Activated CD4-positive, alpha-beta memory T cell treated with anti-CD3 and anti-CD28 coated beads for 36 hours (primary cell): ENCODE measurements around the gene METTL15. TPM values are rescaled to one million over a fixed set of nuclear protein-coding genes. Genes with fewer than 3 reads are reported as not detected.
"Not testable (repeated sequence)": the region's sequence is repeated elsewhere in the genome, so short reads cannot be mapped to it uniquely, and the experiment has no call there.

Experiments
- CTCF ChIA-PET: fragments of 350-600 bp; sonication (Branson Sonifier 250); formaldehyde crosslinking; loops from one replicate; lab custom pipeline; 2021; ENCODE audit warnings: antibody characterized with exemption, inconsistent platforms; lab: Charles Lee
- POLR2A ChIA-PET: fragments of 350-600 bp; sonication (Branson Sonifier 250); formaldehyde crosslinking; loops from one replicate; lab custom pipeline; 2021; ENCODE audit warnings: antibody characterized with exemption; lab: Charles Lee
- DNase-seq: peaks from one replicate; pipeline ENCODE4 v3.0.0-alpha.2; 2020
- H3K27ac Mint-ChIP-seq: one replicate; pipeline ENCODE4 v1.8.0; 2021; ENCODE audit warnings: mixed read lengths
- H3K27me3 Mint-ChIP-seq: one replicate; pipeline ENCODE4 v1.8.0; 2021; ENCODE audit warnings: mixed read lengths
- H3K36me3 Mint-ChIP-seq: one replicate; pipeline ENCODE4 v1.8.0; 2021; ENCODE audit warnings: mixed read lengths
- H3K4me1 Mint-ChIP-seq: one replicate; pipeline ENCODE4 v1.8.0; 2021; ENCODE audit warnings: low read depth, mixed read lengths
- H3K4me3 Mint-ChIP-seq: one replicate; pipeline ENCODE4 v1.8.0; 2021; ENCODE audit warnings: mild to moderate bottlenecking, mixed read lengths
- H3K9me3 Mint-ChIP-seq: one replicate; pipeline ENCODE4 v1.8.0; 2021; ENCODE audit warnings: mixed read lengths
- intact Hi-C: fragments of 100-400 bp; cut with micrococcal nuclease; formaldehyde crosslinking; loops from one replicate; pipeline ENCODE4 v1.15.1; 2023
- total RNA-seq, 2 experiments: library from RNA; stranded (reverse); gene quantifications; one replicate each; pipeline ENCODE4 v1.2.3, GENCODE V29; 2021

The METTL15 gene
- total RNA-seq, 2 experiments from 2014 or later, result 18.0 to 19.7 TPM

DNA sequence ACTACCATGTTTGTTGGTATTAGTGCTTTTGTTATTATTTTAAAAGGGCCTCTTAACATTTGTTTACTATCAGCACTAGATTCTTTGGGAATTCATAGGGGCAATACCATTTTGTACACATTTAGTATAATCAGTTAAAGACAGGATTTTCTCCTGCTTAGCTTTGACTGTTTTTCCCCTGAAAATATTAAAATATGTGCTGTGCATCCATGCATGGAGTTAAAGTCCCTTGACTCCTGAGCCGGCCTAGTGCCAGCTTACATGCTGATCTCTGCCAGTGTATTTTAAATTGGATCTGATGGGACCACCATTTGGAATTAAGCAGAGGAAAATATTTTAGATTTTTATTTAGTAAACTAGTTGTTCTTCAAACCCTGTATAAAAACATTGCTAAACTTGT lies 161.4 kb downstream of the METTL15 start:
- Mint-ChIP-seq H3K36me3 (peaks cover 31% of the 10 kb centered on the region), H3K9me3 (peaks cover 15% of the 10 kb centered on the region), H3K27ac (no peak overlapping the region), H3K4me3 (no peak overlapping the region), H3K27me3 (no peaks in the 10 kb centered on the region), H3K4me1 (no peaks in the 10 kb centered on the region)
- POLR2A ChIA-PET, result no interaction called here
- no peak for DNase-seq
- intact Hi-C loops, result no loop called here
- CTCF ChIA-PET, result no interaction called here

DNA sequence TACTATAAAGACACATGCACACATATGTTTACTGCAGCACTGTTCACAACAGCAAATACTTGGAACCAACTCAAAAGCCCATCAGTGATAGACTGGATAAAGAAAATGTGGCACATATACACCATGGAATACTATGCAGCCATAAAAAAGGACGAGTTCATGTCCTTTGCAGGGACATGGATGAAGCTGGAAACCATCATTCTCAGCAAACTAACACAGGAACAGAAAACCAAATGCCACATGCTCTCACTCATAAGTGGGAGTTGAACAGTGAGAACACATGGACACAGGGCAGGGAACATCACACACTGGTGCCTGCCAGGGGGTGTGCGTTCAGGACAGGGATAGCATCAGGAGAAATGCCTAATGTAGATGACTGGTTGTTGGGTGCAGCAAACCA lies 164.1 kb downstream of the METTL15 start:
- H3K27ac Mint-ChIP-seq, POLR2A ChIA-PET, H3K27me3 Mint-ChIP-seq, intact Hi-C loops, H3K4me1 Mint-ChIP-seq, CTCF ChIA-PET, DNase-seq, H3K4me3 Mint-ChIP-seq: not testable (repeated sequence)
- Mint-ChIP-seq H3K36me3 (peaks cover 20% of the 10 kb centered on the region), H3K9me3 (peaks cover 11% of the 10 kb centered on the region)

DNA sequence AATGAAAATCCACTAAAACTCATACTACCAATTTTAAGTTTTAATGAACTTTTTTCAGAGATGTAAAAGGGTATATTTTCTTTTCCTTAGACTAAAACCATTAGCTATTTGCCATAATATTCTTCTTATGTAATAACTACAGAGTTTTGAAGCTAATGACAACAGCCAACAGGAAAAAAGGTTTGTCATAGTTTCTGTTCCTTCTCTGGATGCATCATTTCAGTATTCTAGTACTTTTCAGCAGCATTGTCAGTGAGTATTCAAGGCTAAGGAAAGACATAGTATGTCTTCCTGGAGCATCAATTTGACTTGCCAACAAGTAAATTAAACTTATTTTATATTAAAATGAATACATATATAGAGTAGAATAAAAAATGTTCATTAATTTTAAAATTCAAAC lies 166.0 kb downstream of the METTL15 start:
- no peak overlapping the region for H3K4me3 Mint-ChIP-seq
- H3K9me3 Mint-ChIP-seq, result peaks cover 8% of the 10 kb centered on the region
- CTCF ChIA-PET, result no interaction called here
- intact Hi-C loops, result no loop called here
- peaks cover 20% of the 10 kb centered on the region for H3K36me3 Mint-ChIP-seq
- H3K27ac Mint-ChIP-seq, result no peak overlapping the region
- H3K27me3 Mint-ChIP-seq, result no peaks in the 10 kb centered on the region
- no peak for DNase-seq
- POLR2A ChIA-PET, result no interaction called here
- H3K4me1 Mint-ChIP-seq, result no peaks in the 10 kb centered on the region

DNA sequence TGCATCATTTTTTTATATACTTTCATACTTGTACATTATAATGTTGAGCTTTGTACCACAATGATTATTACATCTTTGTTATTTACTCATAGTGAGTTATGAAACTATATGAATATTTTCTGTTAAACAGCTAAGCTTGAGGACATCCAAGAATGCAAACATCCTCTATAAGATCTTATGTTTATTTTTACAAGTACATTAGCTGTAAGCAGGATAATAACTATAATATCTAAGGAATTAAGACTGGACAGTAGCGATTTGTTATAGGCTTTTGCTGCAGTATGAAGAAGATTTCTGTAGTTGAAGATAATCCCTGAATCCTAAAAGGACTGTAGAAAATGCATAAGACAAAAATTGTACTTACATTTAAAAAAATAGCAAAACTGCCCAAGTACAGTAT lies 176.0 kb downstream of the METTL15 start:
- no peak overlapping the region for H3K4me3 Mint-ChIP-seq
- peaks cover 7% of the 10 kb centered on the region for H3K9me3 Mint-ChIP-seq
- H3K27me3 Mint-ChIP-seq, result no peaks in the 10 kb centered on the region
- no peak overlapping the region for H3K27ac Mint-ChIP-seq
- DNase-seq, result no peak
- H3K36me3 Mint-ChIP-seq, result peaks cover 14% of the 10 kb centered on the region
- POLR2A ChIA-PET, result no interaction called here
- intact Hi-C loops, result no loop called here
- CTCF ChIA-PET, result no interaction called here
- H3K4me1 Mint-ChIP-seq, result no peaks in the 10 kb centered on the region

DNA sequence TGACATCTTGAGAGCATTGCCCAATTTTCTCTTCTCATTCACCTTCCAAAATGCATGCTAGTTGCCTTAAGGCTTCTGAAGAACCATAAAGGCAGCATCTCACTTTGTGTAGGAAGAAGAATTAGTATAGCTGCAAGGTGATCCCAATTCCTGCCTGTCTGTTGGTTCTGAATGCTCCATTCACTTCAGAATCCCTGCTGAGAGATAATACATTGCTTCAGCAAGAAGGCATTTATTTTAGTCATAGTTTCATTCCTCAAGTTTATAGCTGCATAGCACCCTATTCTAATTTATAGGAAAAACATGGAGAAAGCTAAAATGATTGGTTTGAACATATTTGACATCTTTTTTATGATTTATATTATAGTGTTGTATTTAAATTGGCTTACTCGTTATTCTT lies 181.3 kb downstream of the METTL15 start:
- Mint-ChIP-seq H3K36me3 (peaks cover 27% of the 10 kb centered on the region), H3K9me3 (peaks cover 2% of the 10 kb centered on the region), H3K27me3 (no peaks in the 10 kb centered on the region), H3K4me3 (no peak overlapping the region), H3K4me1 (no peaks in the 10 kb centered on the region), H3K27ac (no peak overlapping the region)
- POLR2A ChIA-PET, result no interaction called here
- CTCF ChIA-PET, result no interaction called here
- intact Hi-C loops, result no loop called here
- DNase-seq, result no peak

DNA sequence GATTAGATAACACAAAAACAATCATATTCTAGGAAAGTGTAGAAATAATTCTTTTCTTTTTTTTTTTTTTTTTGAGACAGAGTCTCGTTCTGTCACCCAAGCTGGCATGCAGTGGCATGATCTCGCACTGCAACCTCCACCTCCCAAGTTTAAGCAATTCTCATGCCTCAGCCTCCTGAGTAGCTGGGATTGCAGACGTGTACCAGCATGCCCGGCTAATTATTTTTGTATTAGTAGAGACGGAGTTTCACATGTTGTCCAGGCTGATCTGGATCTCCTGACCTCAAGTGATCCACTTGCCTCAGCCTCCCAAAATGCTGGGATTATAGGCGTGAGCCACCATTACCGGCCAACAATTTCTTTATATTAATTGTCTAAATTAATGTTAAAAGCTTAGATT lies 182.8 kb downstream of the METTL15 start:
- CTCF ChIA-PET, DNase-seq, intact Hi-C loops, H3K27me3 Mint-ChIP-seq, H3K27ac Mint-ChIP-seq, H3K4me1 Mint-ChIP-seq, POLR2A ChIA-PET, H3K9me3 Mint-ChIP-seq, H3K4me3 Mint-ChIP-seq: not testable (repeated sequence)
- H3K36me3 Mint-ChIP-seq, result peaks cover 32% of the 10 kb centered on the region

DNA sequence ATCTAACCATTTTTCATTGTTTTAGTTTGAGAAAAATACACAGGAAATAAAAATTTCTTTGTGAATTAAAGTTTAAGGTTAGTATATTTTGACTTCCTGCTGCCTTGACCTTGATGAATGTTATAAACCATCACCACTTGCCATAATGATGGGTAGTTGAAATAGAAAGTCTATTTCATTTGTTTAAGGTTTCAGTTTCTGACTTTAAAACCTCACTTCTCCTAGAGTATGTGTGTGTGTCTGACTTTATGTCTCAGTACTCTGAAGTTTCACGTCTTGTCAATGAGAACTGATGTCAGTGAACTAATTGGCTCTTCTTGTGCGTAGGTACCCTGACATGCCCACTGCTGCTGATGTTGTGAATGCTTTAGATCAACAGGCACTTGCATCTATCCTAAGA lies 188.2 kb downstream of the METTL15 start:
- Mint-ChIP-seq H3K36me3 (peaks cover 47% of the 10 kb centered on the region), H3K4me3 (no peak overlapping the region), H3K4me1 (no peaks in the 10 kb centered on the region), H3K9me3 (peaks cover 2% of the 10 kb centered on the region), H3K27me3 (no peaks in the 10 kb centered on the region), H3K27ac (no peak overlapping the region)
- DNase-seq, result no peak
- ChIA-PET POLR2A (no interaction called here), CTCF (no interaction called here)
- intact Hi-C loops, result no loop called here

DNA sequence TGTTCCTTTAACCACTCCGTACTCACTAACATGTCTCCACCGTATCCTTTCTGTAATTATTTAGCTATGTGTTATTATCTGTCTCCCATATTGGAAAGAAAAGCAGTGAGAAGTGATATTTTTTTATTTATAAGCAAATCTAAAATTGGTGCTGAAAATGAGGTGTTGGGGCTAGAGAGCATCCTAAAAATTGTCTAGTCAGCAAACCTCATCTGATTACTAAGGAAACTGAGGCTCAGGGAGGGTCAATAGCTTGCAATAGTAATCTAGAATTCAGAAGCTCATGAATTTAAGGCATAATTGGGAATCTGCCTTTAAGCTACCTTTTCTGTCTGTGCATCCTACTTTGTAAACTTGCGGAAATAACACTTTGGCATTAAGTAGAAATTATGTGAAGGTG lies 190.0 kb downstream of the METTL15 start:
- intact Hi-C loops, result no loop called here
- no peaks in the 10 kb centered on the region for H3K27me3 Mint-ChIP-seq
- H3K36me3 Mint-ChIP-seq, result peaks cover 49% of the 10 kb centered on the region
- DNase-seq, result no peak
- ChIA-PET POLR2A (no interaction called here), CTCF (no interaction called here)
- no peaks in the 10 kb centered on the region for H3K9me3 Mint-ChIP-seq
- no peaks in the 10 kb centered on the region for H3K4me1 Mint-ChIP-seq
- H3K27ac Mint-ChIP-seq, result no peak overlapping the region
- no peak overlapping the region for H3K4me3 Mint-ChIP-seq

DNA sequence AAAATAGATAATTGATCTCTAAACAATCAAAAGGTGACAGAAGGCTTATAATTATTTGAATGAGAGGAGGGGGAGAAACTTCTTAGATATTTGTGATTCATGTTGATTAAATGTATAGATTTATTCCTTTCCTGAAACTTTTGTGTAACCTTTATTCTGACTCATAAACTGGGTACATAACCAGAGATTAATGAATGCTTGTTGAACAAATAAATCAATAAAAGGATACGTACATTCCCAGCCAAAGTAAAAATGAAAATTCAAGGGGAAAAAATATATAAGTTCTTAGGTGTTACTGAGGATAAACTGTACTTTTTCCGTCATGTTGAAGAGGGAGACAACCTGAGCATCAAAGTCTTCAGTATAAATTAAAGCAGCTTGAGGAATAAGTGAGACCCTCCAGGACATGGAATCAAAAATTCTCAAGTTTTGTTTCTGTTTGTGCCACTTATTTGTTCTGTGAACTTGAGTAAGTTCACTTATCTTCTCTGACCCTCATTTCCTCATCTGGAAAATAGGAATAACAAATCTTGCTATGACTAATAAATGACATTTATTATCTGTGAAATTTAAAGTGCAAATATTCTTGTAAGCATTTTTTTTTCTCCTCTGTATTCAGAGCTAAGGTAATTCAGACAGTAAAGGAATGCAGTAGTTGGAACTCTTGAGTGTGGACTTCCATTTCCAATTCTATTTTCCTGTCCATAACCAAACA lies 195.4 kb downstream of the METTL15 start:
- Mint-ChIP-seq H3K36me3 (peaks cover 43% of the 10 kb centered on the region), H3K4me3 (no peak overlapping the region), H3K9me3 (no peaks in the 10 kb centered on the region), H3K27ac (no peak overlapping the region), H3K27me3 (no peaks in the 10 kb centered on the region), H3K4me1 (no peaks in the 10 kb centered on the region)
- ChIA-PET CTCF (no interaction called here), POLR2A (no interaction called here)
- no peak for DNase-seq
- intact Hi-C loops, result no loop called here

DNA sequence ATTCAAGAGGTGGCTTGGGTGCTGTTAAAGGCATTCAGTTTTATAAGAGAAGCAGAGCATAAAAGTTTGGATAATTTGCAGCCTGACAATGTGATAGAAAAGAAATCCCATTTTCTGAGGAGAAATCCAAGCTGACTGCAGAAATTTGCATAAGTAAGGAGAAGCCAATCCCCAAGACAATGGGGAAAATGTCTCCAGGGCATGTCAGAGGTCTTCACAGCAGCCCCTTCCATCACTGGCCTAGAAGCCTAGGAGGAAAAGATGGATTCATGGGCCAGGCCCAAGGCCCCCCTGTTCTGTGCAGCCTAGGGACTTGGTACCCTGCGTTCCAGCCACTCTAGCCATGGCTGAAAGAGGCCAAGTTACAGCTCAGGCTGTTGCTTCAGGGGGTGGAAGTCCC lies 207.3 kb downstream of the METTL15 start:
- ChIA-PET POLR2A (no interaction called here), CTCF (no interaction called here)
- H3K27me3 Mint-ChIP-seq, result no peaks in the 10 kb centered on the region

DNA sequence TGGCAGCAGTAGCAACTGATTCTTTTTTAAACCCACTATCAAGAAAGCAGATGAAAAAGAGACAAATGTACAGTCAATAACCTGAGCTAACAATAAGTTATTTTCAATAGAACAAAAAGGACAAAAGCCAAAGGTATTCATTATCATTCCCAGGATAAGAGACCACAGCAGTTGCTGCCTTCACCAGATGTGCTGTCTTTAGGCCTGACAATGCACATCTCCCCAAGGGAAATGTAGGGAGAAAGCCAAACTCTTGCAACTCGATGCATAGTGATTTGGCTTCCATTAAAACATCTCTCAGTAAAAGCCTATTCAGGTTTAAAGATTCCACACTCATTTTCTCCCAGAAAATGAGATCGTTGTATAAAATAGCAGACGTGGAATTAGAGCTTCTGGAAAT lies 210.7 kb downstream of the METTL15 start:
- no peak for DNase-seq
- Mint-ChIP-seq H3K36me3 (peaks cover 32% of the 10 kb centered on the region), H3K4me1 (no peaks in the 10 kb centered on the region), H3K4me3 (no peak overlapping the region), H3K27me3 (no peaks in the 10 kb centered on the region), H3K27ac (no peak overlapping the region), H3K9me3 (no peaks in the 10 kb centered on the region)
- ChIA-PET POLR2A (no interaction called here), CTCF (no interaction called here)
- intact Hi-C loops, result no loop called here

More for the DNA sequence above, 207.3 kb downstream of the METTL15 start:
- Mint-ChIP-seq H3K27ac (no peak overlapping the region), H3K4me3 (no peak overlapping the region), H3K4me1 (no peaks in the 10 kb centered on the region), H3K9me3 (no peaks in the 10 kb centered on the region), H3K36me3 (peaks cover 37% of the 10 kb centered on the region)
- no peak for DNase-seq
- intact Hi-C loops, result no loop called here

DNA sequence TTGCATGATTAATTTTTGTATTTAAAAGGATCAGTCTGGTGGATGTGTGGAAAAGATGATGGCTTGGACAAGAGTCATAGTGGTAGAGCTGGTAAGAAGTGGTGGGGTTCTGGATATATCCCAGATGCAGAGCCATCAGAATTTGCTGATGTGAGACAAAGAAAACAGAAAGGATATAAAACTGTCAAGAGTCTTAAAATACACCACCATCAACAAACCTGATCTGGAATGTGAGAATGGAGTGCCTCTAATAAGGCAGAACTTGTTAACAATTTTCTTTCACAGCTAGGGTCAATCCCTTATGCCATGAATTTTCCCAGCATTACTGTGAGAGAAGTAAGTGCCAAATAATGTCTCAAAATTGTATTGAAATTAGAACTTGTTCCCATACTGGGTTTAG lies 215.4 kb downstream of the METTL15 start:
- no peaks in the 10 kb centered on the region for H3K27me3 Mint-ChIP-seq
- no peaks in the 10 kb centered on the region for H3K4me1 Mint-ChIP-seq
- no peak for DNase-seq
- CTCF ChIA-PET, result no interaction called here
- POLR2A ChIA-PET, result no interaction called here
- H3K4me3 Mint-ChIP-seq, result no peak overlapping the region
- H3K27ac Mint-ChIP-seq, result no peak overlapping the region
- peaks cover 5% of the 10 kb centered on the region for H3K9me3 Mint-ChIP-seq
- intact Hi-C loops, result no loop called here
- peaks cover 22% of the 10 kb centered on the region for H3K36me3 Mint-ChIP-seq

DNA sequence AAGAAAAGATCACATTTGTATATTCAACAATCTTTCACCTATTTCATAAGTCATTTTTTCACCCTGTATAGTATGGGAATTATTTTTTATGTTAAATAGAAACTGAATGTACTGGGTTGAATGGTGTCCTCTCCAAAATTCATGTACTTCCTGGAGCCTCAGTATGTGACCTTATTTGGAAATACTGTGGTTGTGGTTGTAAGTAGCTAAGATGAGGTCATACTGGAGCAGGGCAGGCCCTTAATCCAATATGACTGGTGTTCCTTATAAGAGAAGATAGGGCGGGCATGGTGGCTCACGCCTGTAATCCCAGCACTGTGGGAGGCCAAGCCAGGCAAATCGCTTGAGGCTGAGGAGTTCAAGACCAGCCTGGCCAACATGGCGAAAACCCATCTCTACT lies 224.2 kb downstream of the METTL15 start:
- H3K4me1 Mint-ChIP-seq, H3K9me3 Mint-ChIP-seq, DNase-seq, CTCF ChIA-PET, intact Hi-C loops, H3K36me3 Mint-ChIP-seq, H3K4me3 Mint-ChIP-seq, POLR2A ChIA-PET, H3K27ac Mint-ChIP-seq, H3K27me3 Mint-ChIP-seq: not testable (repeated sequence)
